Rectal smooth muscle tissue (tissue), 1 donor: ENCODE data around the gene PNLIPRP3.

Experiments used
- H3K27ac ChIP-seq: one replicate; pipeline ENCODE4 v1.7.0; 2013; ENCODE audit warnings: low read depth, low read length, inconsistent platforms
- H3K27me3 ChIP-seq: one replicate; pipeline ENCODE4 v1.7.0; 2013; ENCODE audit warnings: low read length; ENCODE audit not compliant: control insufficient read depth, insufficient read depth
- H3K36me3 ChIP-seq: one replicate; pipeline ENCODE4 v1.7.0; 2013; ENCODE audit warnings: low read length; ENCODE audit not compliant: control insufficient read depth, insufficient read depth
- H3K4me1 ChIP-seq: one replicate; pipeline ENCODE4 v1.7.0; 2013; ENCODE audit warnings: low read length; ENCODE audit not compliant: control insufficient read depth, insufficient read depth
- H3K4me3 ChIP-seq: one replicate; pipeline ENCODE4 v1.7.0; 2013; ENCODE audit warnings: low read length
- H3K9ac ChIP-seq: one replicate; pipeline ENCODE4 v1.7.0; 2013; ENCODE audit warnings: low read length

The PNLIPRP3 gene

GRCh38 chr10:116486770-116487448, 59.3 kb downstream of the PNLIPRP3 start:
- Histone ChIP-seq H3K4me1 (no peaks in the 10 kb centered on the region), H3K4me3 (no peak overlapping the region), H3K27ac (no peak overlapping the region), H3K9ac (no peak overlapping the region), H3K36me3 (no peaks in the 10 kb centered on the region), H3K27me3 (no peaks in the 10 kb centered on the region)

GRCh38 chr10:116487522-116488430, 60.1 kb downstream of the PNLIPRP3 start:
- H3K9ac ChIP-seq, result no peak overlapping the region
- no peaks in the 10 kb centered on the region for H3K36me3 ChIP-seq
- no peaks in the 10 kb centered on the region for H3K4me1 ChIP-seq
- no peak overlapping the region for H3K27ac ChIP-seq
- no peak overlapping the region for H3K4me3 ChIP-seq
- H3K27me3 ChIP-seq, result no peaks in the 10 kb centered on the region

DNA sequence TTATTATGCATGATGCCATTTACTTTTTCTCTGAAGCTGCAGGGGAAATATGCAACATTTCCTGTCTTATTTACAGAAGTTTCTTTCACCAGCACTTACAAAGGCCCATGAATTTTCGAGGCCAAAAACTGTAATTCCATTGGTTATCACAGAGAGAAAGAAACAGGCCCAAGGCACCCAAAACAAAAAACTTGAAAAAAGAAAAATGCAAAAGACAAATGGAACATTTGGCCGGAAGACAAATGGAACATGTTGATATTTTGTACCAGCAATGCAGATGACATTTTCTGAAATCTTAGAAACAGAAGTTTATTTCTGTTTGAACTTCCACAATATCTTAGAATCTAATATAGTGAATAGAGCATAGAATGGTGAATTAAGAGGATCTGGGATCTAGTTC, 61.8 kb downstream of the PNLIPRP3 start:
- no peaks in the 10 kb centered on the region for H3K36me3 ChIP-seq
- H3K27me3 ChIP-seq, result no peaks in the 10 kb centered on the region
- no peak overlapping the region for H3K4me3 ChIP-seq

DNA sequence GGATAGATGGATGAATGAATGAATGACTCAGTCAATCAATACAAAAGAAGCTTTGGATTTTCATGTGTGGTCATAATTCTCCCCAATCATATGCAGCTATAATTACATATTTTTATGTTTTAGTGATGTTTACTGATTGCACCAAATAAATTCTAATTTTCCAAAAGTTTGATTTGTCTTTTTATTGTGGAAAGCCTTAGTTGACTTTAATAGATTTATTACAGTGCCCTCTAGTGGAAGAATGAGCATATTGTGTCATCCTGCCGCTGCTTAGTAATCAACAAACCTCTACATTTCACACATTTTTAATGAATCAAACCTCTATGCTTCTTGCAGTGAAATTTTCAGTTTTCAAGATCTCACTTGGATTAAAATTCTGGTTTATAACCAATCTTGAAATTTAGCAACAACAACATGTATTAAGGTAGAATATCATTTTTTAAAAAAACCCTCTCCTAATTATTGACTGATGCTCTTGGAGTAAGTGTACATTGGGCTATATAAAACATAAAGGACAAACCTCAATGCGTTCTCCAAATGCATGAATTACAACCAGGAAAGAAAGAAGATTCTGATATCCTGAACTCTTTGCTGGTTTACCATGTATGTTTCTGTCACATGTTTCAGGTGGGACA, 62.5 kb downstream of the PNLIPRP3 start:
- H3K9ac ChIP-seq, result no peak overlapping the region
- no peak overlapping the region for H3K27ac ChIP-seq
- H3K36me3 ChIP-seq, result no peaks in the 10 kb centered on the region
- no peak overlapping the region for H3K4me3 ChIP-seq
- no peaks in the 10 kb centered on the region for H3K4me1 ChIP-seq
- no peaks in the 10 kb centered on the region for H3K27me3 ChIP-seq

More for the DNA sequence above, 61.8 kb downstream of the PNLIPRP3 start:
- H3K4me1 ChIP-seq, result no peaks in the 10 kb centered on the region
- H3K27ac ChIP-seq, result no peak overlapping the region
- no peak overlapping the region for H3K9ac ChIP-seq

DNA sequence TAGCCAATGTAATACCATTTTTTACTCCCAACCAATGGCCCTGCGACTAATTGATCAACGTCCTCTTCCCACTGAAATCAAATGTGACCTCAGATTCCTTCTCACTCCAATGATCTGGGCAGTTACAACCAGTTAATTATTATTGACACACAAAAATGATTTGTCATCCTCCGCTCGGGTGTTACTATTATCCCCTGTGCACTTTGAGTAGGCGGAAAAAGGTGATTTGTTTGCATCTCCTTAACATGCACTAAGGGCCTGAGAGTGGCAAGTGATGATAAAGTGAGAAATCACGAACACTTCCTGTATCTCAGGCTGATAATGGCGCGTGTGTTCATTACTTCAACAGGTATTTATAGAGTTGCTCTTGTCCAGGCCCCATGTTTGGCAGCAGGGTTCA, 77.1 kb downstream of the PNLIPRP3 start:
- H3K27me3 ChIP-seq, result no peaks in the 10 kb centered on the region
- H3K27ac ChIP-seq, result no peak overlapping the region
- H3K9ac ChIP-seq, result no peak overlapping the region
- H3K4me3 ChIP-seq, result no peak overlapping the region
- no peaks in the 10 kb centered on the region for H3K4me1 ChIP-seq
- no peaks in the 10 kb centered on the region for H3K36me3 ChIP-seq

- Histone ChIP-seq H3K27me3 (no peaks in the 10 kb centered on the region), H3K27ac (no peak overlapping the region), H3K4me1 (no peaks in the 10 kb centered on the region)
These were observed 82.9 kb downstream of the PNLIPRP3 start for GRCh38 chr10:116510565-116510964.

DNA sequence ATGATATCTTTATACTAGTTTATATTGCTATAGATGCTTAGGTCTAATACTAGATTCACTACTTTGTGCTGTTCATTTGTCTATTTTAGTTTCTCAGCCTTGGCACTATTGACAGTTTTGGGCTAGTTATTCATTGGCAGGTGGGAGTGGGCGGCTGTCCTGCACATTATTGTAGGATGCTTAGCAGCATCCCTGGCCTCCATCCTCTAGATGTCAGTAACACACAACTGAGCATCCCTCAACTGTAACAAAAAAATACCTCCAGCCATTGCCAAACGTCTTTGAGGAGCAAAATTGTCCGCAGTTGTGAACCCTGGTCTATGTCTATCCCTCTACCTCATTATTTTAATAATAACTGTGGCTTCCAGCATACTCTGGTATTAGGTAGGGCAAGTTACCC, 83.7 kb downstream of the PNLIPRP3 start:
- Histone ChIP-seq H3K36me3 (no peaks in the 10 kb centered on the region), H3K27me3 (no peaks in the 10 kb centered on the region)

More at GRCh38 chr10:116510565-116510964, 82.9 kb downstream of the PNLIPRP3 start:
- Histone ChIP-seq H3K4me3 (no peak overlapping the region), H3K9ac (no peak overlapping the region), H3K36me3 (no peaks in the 10 kb centered on the region)

GRCh38 chr10:116521424-116522290, 94.0 kb downstream of the PNLIPRP3 start:
- Histone ChIP-seq H3K4me1 (no peaks in the 10 kb centered on the region), H3K9ac (no peak overlapping the region), H3K36me3 (no peaks in the 10 kb centered on the region), H3K27me3 (no peaks in the 10 kb centered on the region), H3K27ac (no peak overlapping the region), H3K4me3 (no peak overlapping the region)

More for the DNA sequence above, 83.7 kb downstream of the PNLIPRP3 start:
- H3K27ac ChIP-seq, result no peak overlapping the region
- H3K4me1 ChIP-seq, result no peaks in the 10 kb centered on the region
- H3K4me3 ChIP-seq, result no peak overlapping the region
- no peak overlapping the region for H3K9ac ChIP-seq

DNA sequence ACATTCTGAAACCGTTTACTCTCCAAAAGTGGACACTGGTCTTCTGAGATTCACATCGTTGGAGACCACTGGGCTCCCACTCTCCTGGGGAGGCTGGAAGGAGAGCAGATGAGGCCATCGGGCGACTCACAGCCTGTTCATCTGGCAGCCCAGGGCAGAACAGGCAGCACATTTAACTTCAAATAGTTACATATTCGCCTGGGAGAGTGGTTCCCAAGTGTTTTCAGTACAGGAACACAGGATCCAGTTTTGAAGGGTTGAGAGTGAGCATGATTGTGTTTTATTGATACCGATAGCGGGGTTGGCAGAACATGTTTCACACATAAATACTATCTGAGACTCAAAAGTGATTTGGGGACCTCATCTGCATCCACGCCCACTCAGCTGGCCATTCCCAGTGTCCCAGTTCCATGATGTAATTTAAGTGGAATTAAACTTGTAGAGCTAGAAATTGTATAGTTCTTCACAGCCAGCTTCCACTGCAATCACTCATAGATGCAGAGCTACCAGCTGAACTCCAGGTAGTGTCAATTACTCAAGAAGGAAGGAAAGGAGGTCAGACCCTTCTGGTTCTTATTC, 95.2 kb downstream of the PNLIPRP3 start:
- H3K36me3 ChIP-seq, result no peaks in the 10 kb centered on the region
- no peak overlapping the region for H3K4me3 ChIP-seq
- no peaks in the 10 kb centered on the region for H3K4me1 ChIP-seq
- H3K27ac ChIP-seq, result no peak overlapping the region
- no peaks in the 10 kb centered on the region for H3K27me3 ChIP-seq
- no peak overlapping the region for H3K9ac ChIP-seq

- H3K4me1 ChIP-seq, result no peaks in the 10 kb centered on the region
- H3K27ac ChIP-seq, result no peak overlapping the region
- no peaks in the 10 kb centered on the region for H3K36me3 ChIP-seq
- H3K4me3 ChIP-seq, result no peak overlapping the region
- no peak overlapping the region for H3K9ac ChIP-seq
- no peaks in the 10 kb centered on the region for H3K27me3 ChIP-seq
These were observed 97.1 kb downstream of the PNLIPRP3 start for GRCh38 chr10:116524736-116525135.

- H3K9ac ChIP-seq, result no peak overlapping the region
- H3K4me1 ChIP-seq, result no peaks in the 10 kb centered on the region
- H3K27ac ChIP-seq, result no peak overlapping the region
- H3K4me3 ChIP-seq, result no peak overlapping the region
- H3K36me3 ChIP-seq, result no peaks in the 10 kb centered on the region
- no peaks in the 10 kb centered on the region for H3K27me3 ChIP-seq
These were observed 98.6 kb downstream of the PNLIPRP3 start for GRCh38 chr10:116526219-116526618.
